GM10248 (cell line): ENCODE measurements around the gene ALG5.
A peak's percentile ranks its signal among the peaks of the same experiment; 100 is the strongest.

Source experiments
- CTCF ChIA-PET: fragments of 300-600 bp; sonication (Branson Sonifier 250); formaldehyde crosslinking; extraction: SDS; loops from one replicate; lab custom pipeline; 2021; ENCODE audit warnings: antibody characterized with exemption; lab: Yijun Ruan, JAX
- POLR2A ChIA-PET: fragments of 350-650 bp; sonication (Branson Sonifier 250); formaldehyde crosslinking; extraction: SDS; loops from one replicate; lab custom pipeline; 2020; ENCODE audit warnings: antibody characterized with exemption; lab: Yijun Ruan, JAX
- DNase-seq: peaks from one replicate; pipeline ENCODE4 v3.0.0; 2012; ENCODE audit errors: extremely low spot score
- CTCF ChIP-seq: IDR thresholded peaks from 2 replicates; pipeline ENCODE4 v1.5.1; 2012; ENCODE audit warnings: mild to moderate bottlenecking, low read depth; ENCODE audit errors: extremely low read depth, missing control alignments, control extremely low read depth

ALG5 gene, protein sequence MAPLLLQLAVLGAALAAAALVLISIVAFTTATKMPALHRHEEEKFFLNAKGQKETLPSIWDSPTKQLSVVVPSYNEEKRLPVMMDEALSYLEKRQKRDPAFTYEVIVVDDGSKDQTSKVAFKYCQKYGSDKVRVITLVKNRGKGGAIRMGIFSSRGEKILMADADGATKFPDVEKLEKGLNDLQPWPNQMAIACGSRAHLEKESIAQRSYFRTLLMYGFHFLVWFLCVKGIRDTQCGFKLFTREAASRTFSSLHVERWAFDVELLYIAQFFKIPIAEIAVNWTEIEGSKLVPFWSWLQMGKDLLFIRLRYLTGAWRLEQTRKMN

DNA sequence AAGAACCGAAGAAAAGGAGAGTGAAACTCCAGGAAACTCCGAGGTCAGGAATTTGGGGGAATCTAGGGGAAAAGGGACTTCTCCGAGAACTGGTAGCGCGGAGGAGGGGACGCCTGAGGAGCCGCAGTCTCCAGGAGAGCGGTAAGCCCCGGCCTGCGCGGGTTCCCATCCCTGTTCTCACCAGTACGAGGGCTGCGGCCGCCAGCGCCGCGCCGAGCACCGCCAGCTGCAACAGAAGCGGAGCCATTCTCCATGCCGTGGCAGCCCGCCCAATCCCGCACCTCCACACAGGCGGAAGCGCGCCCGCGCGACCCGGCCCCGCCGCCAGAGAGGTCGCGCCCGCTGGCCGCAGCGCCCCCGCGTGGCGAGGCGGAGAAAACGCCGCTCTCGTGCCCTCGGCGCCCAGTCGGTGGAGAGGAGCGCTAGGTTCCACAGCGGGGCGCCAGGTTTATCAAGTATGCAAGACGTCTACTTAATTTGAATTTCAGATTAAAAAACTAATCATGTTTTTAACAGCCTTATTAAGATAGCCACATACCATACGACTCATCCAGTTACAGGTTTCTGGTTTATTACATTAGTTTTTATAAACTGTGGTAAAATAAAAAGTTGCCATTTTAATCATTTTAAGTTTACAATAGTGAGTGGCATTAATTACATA, at the start of gene ALG5:
Gene ALG5 (minus strand): TSS at position 287 of the 661 bp plus-strand sequence. CDS start 40 bp downstream, at position 247.
- peak; percentile 99 for TF ChIP-seq CTCF
- DNase-seq, result peak; percentile 90
- POLR2A ChIA-PET, result no interaction called here
- CTCF ChIA-PET, result interaction anchor here (0.6 to 3.8 kb wide), 13 partner anchors 9 to 658 kb away, joined by 3 to 27 read pairs (median 4); no protein-coding TSS in a partner anchor

DNA sequence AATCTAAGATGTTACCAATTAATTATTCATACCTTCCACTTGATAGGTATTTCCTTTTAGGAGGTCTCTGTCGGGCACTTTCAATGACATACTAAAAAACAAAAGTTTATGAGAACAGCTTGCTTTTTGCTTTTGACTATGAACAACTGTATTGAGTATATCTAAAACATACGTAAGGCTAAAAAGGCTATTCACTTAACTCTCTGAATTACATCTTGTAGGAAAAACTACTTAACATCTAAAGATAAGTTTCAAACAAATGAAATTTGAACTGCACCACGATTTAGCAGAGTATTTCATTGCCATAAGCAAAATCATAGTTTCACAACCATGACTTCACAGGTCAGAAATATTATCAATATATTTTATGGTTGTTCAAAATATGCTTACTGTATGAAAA, 48.7 kb upstream of the ALG5 start:
- ChIA-PET CTCF (interaction anchor here (0.7 to 3.2 kb wide), 2 partner anchors 12 kb away, joined by 3 to 11 read pairs; partner anchors contain the start of gene SUPT20H), POLR2A (no interaction called here)
- TF ChIP-seq CTCF, result no peak
- no peak for DNase-seq

DNA sequence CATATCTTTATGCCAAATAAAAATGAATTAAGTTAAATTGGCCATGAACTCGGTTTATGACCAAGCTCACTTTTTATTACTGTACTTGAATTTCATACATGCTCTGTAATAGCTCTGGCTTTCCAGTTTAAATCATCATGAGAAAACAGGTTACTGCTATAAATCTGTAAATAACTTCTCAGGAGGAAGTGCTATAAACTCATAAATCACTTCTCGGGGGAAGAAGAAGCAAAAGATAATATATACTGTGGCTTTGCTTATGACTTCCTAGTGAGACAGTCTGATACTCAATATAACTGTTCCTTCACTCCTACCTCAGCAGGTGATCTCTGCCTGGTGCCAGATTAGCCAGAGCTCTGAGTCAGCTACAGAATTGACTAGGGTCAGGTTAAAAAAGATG, 47.9 kb upstream of the ALG5 start:
- no peak for TF ChIP-seq CTCF
- no peak for DNase-seq
- ChIA-PET CTCF (interaction anchor here (0.7 to 3.2 kb wide), 3 partner anchors 12 to 41 kb away, joined by 3 to 11 read pairs (median 4); no protein-coding TSS in a partner anchor), POLR2A (no interaction called here)

DNA sequence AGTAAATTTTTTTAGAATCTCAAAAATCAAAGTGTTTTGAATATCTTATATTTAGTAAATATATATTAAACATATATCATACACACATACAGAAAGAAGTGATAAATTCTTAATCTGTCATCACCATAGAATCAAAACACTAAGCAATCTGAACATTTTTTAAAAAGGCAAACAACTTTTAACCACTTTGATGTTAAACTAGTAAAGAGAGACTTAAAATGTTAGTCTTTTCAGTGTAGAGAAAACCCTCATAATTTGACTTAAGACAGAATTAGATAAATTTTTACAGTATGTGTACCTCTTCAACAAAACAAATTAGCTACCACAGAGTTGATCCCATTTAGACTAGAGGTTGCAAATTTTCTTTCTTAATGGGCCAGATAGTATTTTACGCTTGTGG, 46.9 kb upstream of the ALG5 start:
- no peak for DNase-seq
- CTCF ChIA-PET, result interaction anchor here (1.0 to 3.2 kb wide), 3 partner anchors 11 to 21 kb away, joined by 4 to 11 read pairs (median 4); no protein-coding TSS in a partner anchor
- POLR2A ChIA-PET, result no interaction called here
- TF ChIP-seq CTCF, result no peak

- POLR2A ChIA-PET, result no interaction called here
- CTCF ChIA-PET, result interaction anchor here (0.9 to 1.9 kb wide), 3 partner anchors 8 to 32 kb away, joined by 3 to 8 read pairs (median 4); no protein-coding TSS in a partner anchor
- DNase-seq, result no peak
- TF ChIP-seq CTCF, result no peak
Observed at GRCh38 chr13:37040789-37041188, 41.6 kb upstream of the ALG5 start.

- no peak for TF ChIP-seq CTCF
- CTCF ChIA-PET, result interaction anchor here (1.8 kb wide), 1 partner anchor 12 kb away, joined by 4 read pairs; no protein-coding TSS in a partner anchor
- DNase-seq, result no peak
- POLR2A ChIA-PET, result no interaction called here
Observed at GRCh38 chr13:37039896-37040295, 40.8 kb upstream of the ALG5 start.
